ENCODE data around the gene LIAS. TPM values are rescaled to one million over a fixed set of nuclear protein-coding genes. Genes with fewer than 3 reads are reported as not detected.
A peak's percentile ranks its signal among the peaks of the same experiment; 100 is the strongest.
"Not testable (repeated sequence)": the region's sequence is repeated elsewhere in the genome, so short reads cannot be mapped to it uniquely, and the experiment has no call there.

LIAS gene
- total RNA-seq, 2 experiments from 2014 or later: 13.0 to 14.0 TPM

DNA sequence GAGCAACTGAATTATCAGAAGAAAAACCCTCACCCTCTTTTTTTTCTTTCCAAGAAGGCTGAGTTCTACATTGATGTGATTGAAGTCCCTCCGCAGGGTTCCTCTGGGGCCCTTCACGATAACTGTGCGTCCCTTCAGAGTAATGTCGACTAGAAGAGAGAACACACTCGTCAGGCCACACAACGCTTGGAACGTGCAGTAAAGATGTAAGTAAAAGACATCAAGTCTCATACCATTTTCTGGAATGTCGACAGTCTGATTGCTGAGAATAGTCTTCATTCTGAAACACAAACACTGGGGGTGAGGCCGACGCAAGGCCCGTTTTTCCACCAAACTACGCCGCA is 723 bp upstream of the LIAS start:
- H3K27ac Mint-ChIP-seq: peak overlapping the region; percentile 95
- ChIA-PET POLR2A (interaction anchor here (0.7 to 6.4 kb wide), 24 partner anchors 8 to 599 kb away, joined by 3 to 73 read pairs (median 4); partner anchors contain the start of genes N4BP2, PDS5A, RFC1 and SMIM14), CTCF (interaction anchor here (0.6 to 3.8 kb wide), 4 partner anchors 10 to 773 kb away, joined by 3 to 28 read pairs (median 3); no protein-coding TSS in a partner anchor)
- H3K36me3 Mint-ChIP-seq (ENCODE audit: low read depth): peaks cover 51% of the 10 kb centered on the region
- DNase-seq, H3K27me3 Mint-ChIP-seq, H3K9me3 Mint-ChIP-seq: not testable (repeated sequence)
- H3K4me1 Mint-ChIP-seq: peaks cover 48% of the 10 kb centered on the region
- peak overlapping the region; percentile 92 for H3K4me3 Mint-ChIP-seq

DNA sequence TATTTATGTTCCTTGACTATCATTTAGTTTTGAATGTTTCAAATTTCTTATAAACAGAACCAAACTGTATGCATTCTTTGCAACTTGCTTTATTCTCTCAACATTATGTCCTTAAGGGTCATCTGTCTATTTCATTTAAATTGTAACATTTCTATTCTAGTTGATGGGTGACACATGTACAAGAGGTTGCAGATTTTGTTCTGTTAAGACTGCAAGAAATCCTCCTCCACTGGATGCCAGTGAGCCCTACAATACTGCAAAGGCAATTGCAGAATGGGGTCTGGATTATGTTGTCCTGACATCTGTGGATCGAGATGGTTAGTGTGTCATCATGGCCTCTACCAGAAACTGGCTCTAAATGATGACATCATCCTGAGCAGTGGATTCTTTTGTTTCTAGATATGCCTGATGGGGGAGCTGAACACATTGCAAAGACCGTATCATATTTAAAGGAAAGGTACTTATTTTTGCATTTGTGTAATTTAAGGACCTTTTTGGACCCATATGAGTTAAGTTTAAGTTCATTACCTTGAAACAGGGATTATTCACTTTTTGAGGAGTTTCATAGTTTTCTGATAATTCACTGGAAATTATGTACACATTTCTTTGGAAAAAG is 6.1 kb downstream of the LIAS start:
- Mint-ChIP-seq H3K27ac (no peak overlapping the region), H3K4me1 (peaks cover 26% of the 10 kb centered on the region), H3K36me3 (ENCODE audit: low read depth) (peaks cover 18% of the 10 kb centered on the region), H3K27me3 (no peaks in the 10 kb centered on the region), H3K9me3 (no peaks in the 10 kb centered on the region), H3K4me3 (no peak overlapping the region)
- no peak for DNase-seq
- ChIA-PET POLR2A (interaction anchor here (1.5 kb wide), 1 partner anchor 511 kb away, joined by 3 read pairs; no protein-coding TSS in a partner anchor), CTCF (interaction anchor here (0.6 kb wide), 1 partner anchor 420 kb away, joined by 5 read pairs; no protein-coding TSS in a partner anchor)

DNA sequence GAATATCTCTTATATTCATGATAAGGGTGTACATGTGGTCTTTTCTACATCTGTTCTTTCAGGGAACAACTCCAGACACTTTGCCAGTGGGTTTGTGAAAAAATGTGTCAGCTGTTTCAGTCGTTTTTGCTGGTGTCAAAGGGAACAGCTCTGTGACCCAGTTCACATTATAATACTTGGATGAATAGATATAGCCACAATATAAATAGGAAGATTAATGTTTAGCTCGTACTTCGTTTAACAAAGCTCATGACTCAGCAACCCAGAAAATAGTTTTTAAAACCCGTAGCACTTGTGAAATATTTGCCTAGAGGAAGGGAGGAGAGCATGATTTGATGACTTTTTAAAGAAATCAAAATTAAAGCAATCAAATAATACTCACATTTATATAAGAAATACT is 7.9 kb downstream of the LIAS start:
- no peak overlapping the region for H3K27ac Mint-ChIP-seq
- POLR2A ChIA-PET: interaction anchor here (1.1 to 1.3 kb wide), 3 partner anchors 9 to 231 kb away, joined by 3 to 4 read pairs (median 3); partner anchors contain the start of gene UBE2K
- no peaks in the 10 kb centered on the region for H3K9me3 Mint-ChIP-seq
- peaks cover 25% of the 10 kb centered on the region for H3K36me3 Mint-ChIP-seq (ENCODE audit: low read depth)
- no peaks in the 10 kb centered on the region for H3K27me3 Mint-ChIP-seq
- no peak for DNase-seq
- H3K4me3 Mint-ChIP-seq: no peak overlapping the region
- peaks cover 13% of the 10 kb centered on the region for H3K4me1 Mint-ChIP-seq
- CTCF ChIA-PET: no interaction called here

DNA sequence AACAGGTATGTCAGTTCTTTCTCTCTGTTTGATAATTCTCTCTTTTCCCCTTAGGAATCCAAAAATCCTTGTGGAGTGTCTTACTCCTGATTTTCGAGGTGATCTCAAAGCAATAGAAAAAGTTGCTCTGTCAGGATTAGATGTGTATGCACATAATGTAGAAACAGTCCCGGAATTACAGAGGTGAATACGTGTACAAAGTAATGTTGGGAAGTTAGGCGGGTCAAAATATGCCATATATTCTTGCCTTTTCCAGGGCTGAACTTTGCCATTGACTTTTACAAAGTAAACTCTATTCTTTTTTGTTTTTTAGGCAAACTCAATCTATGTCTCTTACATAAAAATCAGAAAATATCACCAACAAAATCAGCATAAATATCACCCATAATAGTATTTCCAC is 8.6 kb downstream of the LIAS start:
- H3K9me3 Mint-ChIP-seq: no peaks in the 10 kb centered on the region

DNA sequence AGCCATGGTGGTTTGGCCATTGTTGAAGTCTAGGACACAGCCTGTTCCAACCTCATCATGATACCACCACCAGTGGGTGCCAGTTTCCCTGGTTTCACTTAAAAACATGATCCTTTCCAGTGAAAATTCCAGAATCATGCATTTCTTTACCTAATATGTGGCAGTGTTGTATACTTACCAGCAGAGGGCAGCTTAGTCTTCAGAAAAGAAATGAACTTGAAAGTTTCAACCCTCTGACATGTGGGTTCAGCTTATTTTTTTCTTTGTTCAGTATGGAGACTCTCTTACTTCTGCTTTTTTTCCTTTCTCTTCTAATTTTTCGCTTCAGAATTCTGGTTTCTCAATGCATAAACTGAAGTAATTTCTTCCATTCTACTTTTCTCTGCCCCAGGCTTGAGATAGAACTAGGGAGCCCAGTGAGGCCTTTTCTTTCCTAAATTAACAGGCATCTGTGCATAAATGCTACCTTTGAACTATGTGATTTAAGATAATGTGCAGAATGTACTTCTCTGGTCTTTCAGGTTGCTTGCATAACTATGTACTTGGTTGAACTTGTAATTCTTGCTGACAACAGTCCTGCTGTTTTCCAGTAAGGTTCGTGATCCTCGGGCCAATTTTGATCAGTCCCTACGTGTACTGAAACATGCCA is 10.7 kb downstream of the LIAS start:
- no peaks in the 10 kb centered on the region for H3K27me3 Mint-ChIP-seq
- peaks cover 12% of the 10 kb centered on the region for H3K4me1 Mint-ChIP-seq
- peaks cover 20% of the 10 kb centered on the region for H3K36me3 Mint-ChIP-seq (ENCODE audit: low read depth)
- no peaks in the 10 kb centered on the region for H3K9me3 Mint-ChIP-seq
- no peak for DNase-seq
- H3K27ac Mint-ChIP-seq: peak overlapping the region; percentile 38
- ChIA-PET POLR2A (interaction anchor here (0.6 to 3.8 kb wide), 11 partner anchors 11 to 587 kb away, joined by 3 to 24 read pairs (median 3); partner anchors contain the start of genes LIAS, N4BP2, PDS5A and RPL9), CTCF (interaction anchor here (0.7 to 2.3 kb wide), 24 partner anchors 10 to 710 kb away, joined by 3 to 28 read pairs (median 5); partner anchors contain the start of genes LIAS, PDS5A, RPL9 and SMIM14)
- no peak overlapping the region for H3K4me3 Mint-ChIP-seq

More for the DNA sequence above, 8.6 kb downstream of the LIAS start:
- ChIA-PET POLR2A (interaction anchor here (1.2 to 1.3 kb wide), 2 partner anchors 9 to 230 kb away, joined by 3 to 4 read pairs; partner anchors contain the start of gene UBE2K), CTCF (no interaction called here)
- DNase-seq: no peak
- no peak overlapping the region for H3K27ac Mint-ChIP-seq
- no peak overlapping the region for H3K4me3 Mint-ChIP-seq
- H3K27me3 Mint-ChIP-seq: no peaks in the 10 kb centered on the region
- H3K4me1 Mint-ChIP-seq: peaks cover 13% of the 10 kb centered on the region
- H3K36me3 Mint-ChIP-seq (ENCODE audit: low read depth): peaks cover 25% of the 10 kb centered on the region

DNA sequence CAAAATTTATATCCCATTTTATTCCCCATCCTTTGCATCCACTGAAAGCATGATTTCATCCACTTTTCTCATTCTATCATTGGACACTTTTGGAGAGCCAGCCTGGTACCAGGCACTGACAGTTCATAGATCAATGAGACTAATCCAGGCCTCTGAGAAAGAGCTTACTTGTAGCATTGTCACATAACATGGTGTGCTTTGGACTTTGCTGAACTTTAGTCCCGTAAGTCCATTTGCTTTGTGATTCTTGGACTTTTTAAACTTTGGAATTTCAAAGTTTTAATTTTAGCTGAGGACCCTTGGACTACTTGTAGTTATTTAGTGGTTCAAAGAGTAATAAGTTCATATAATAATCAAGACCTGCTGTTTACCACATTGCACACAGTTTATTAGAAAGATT is 11.5 kb downstream of the LIAS start:
- Mint-ChIP-seq H3K4me1 (peaks cover 6% of the 10 kb centered on the region), H3K27me3 (no peaks in the 10 kb centered on the region), H3K4me3 (no peak overlapping the region), H3K27ac (no peak overlapping the region), H3K9me3 (no peaks in the 10 kb centered on the region), H3K36me3 (ENCODE audit: low read depth) (peaks cover 14% of the 10 kb centered on the region)
- ChIA-PET POLR2A (interaction anchor here (3.8 kb wide), 1 partner anchor 11 kb away, joined by 24 read pairs; the partner anchor contains the start of genes LIAS and RPL9), CTCF (interaction anchor here (2.1 to 2.3 kb wide), 2 partner anchors 11 to 505 kb away, joined by 11 to 28 read pairs; partner anchors contain the start of genes LIAS and RPL9)
- DNase-seq: no peak

DNA sequence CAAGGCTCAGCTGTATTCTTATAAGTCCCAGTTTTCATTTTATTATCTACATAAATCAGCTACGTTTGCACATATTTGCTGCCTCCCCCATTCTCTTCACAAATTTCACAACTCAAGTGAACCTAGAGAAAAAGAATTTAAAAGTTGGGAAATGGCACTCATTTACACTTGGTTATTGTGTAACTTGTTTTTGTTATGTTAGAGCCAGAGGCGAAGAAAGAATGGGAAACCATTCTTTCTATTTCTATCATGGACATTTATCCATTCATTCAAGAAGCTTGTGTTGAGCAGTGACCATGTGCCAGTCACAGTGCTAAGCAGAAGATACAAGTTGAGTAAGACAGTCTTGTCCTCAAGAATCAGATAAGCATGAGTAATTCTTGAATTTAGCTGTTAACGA is 13.5 kb downstream of the LIAS start:
- Mint-ChIP-seq H3K4me3 (no peak overlapping the region), H3K4me1 (peaks cover 6% of the 10 kb centered on the region), H3K36me3 (ENCODE audit: low read depth) (peaks cover 12% of the 10 kb centered on the region), H3K9me3 (no peaks in the 10 kb centered on the region), H3K27me3 (no peaks in the 10 kb centered on the region), H3K27ac (no peak overlapping the region)
- ChIA-PET CTCF (no interaction called here), POLR2A (no interaction called here)
- no peak for DNase-seq

DNA sequence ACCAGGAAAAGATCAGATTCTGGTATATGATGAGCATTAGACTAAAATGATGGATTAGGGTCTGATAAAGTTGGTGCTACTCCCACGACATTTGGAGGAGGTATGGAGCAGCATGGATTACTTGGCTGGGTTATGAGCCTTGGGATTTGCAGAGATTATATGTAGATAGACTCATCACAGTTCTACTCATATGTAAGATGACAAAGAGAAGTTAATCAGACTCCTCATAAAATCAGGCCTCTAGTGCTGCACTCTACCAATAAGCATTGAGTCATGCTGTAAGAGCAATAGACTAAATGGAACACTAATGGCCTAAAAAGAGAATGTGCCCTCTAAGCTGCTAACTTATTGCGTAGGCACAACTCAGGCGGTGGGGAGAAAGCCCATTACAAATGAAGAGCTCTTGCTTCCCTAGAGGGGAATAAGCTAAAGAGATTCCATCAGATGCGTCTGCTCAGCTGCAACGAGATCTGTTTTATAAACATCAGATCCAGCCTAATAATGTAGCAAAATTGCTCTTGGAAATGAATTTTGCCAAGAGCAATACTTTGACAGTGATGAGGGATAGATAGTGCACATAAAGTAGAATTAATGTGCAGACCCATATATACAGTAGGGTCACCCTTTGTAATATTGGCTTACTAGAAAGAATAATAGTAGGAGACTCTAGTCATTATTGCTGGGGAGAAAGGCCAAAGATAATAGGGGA is 17.5 kb downstream of the LIAS start:
- ChIA-PET POLR2A (no interaction called here), CTCF (no interaction called here)
- no peak for DNase-seq
- H3K9me3 Mint-ChIP-seq: no peaks in the 10 kb centered on the region
- no peaks in the 10 kb centered on the region for H3K4me1 Mint-ChIP-seq
- H3K27me3 Mint-ChIP-seq: no peaks in the 10 kb centered on the region
- H3K27ac Mint-ChIP-seq: no peak overlapping the region
- peaks cover 4% of the 10 kb centered on the region for H3K36me3 Mint-ChIP-seq (ENCODE audit: low read depth)
- no peak overlapping the region for H3K4me3 Mint-ChIP-seq

DNA sequence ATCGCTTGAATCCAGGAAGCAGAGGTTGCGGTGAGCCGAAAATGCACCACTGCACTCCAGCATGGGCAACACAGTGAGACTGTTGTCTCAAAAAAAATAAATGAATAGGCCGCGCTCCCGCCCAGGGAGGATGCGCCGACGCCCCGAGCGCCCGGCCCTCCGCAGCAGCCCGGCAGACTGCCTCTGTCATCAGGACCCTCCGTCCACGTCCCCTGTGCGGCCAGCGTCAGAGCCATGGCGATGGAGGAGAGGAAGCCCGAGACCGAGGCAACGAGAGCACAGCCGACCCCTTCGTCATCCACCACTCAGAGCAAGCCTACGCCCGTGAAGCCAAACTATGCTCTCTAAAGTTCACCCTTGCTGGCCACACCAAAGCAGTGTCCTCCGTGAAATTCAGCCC is 21.4 kb downstream of the LIAS start:
- no peaks in the 10 kb centered on the region for H3K4me1 Mint-ChIP-seq
- CTCF ChIA-PET: interaction anchor here (1.7 kb wide), 1 partner anchor 11 kb away, joined by 7 read pairs; no protein-coding TSS in a partner anchor
- no peaks in the 10 kb centered on the region for H3K9me3 Mint-ChIP-seq
- no peaks in the 10 kb centered on the region for H3K36me3 Mint-ChIP-seq (ENCODE audit: low read depth)
- no peaks in the 10 kb centered on the region for H3K27me3 Mint-ChIP-seq
- H3K27ac Mint-ChIP-seq: no peak overlapping the region
- DNase-seq: no peak
- no peak overlapping the region for H3K4me3 Mint-ChIP-seq
- POLR2A ChIA-PET: interaction anchor here (1.2 kb wide), 1 partner anchor 11 kb away, joined by 3 read pairs; no protein-coding TSS in a partner anchor

DNA sequence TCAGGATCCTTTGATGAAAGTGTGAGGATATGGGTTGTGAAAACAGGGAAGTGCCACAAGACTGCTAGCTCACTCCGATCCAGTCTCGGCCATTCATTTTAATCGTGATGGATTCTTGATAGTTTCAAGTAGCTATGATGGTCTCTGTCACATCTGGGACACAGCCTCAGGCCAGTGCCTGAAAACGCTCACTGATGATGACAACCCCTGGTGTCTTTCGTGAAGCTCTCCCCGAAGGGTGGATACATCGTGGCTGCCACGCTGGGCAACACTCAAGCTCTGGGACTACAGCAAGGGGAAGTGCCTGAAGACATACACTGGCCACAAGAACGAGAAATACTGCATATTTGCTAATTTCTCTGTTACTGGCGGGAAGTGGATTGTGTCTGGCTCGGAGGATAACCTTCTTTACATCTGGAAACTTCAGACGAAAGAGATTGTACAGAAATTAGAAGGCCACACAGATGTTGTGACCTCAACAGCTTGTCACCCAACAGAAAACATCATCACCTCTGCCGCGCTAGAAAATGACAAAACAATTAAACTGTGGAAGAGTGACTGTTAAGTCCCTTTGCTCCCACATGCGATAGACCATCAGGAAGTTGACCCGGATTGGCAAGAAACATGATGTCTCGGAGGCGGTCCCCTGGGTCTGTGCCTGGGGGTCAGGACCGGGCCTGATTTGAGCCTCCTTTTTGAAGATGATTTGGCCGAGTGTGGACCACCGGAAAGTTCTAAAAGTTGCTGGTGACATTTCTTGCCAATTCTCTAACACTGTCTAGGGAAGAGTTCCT is 22.2 kb downstream of the LIAS start:
- no peak for DNase-seq
- H3K27me3 Mint-ChIP-seq: no peaks in the 10 kb centered on the region
- H3K4me3 Mint-ChIP-seq: no peak overlapping the region
- no peaks in the 10 kb centered on the region for H3K9me3 Mint-ChIP-seq
- H3K27ac Mint-ChIP-seq: no peak overlapping the region
- POLR2A ChIA-PET: interaction anchor here (1.2 kb wide), 1 partner anchor 12 kb away, joined by 3 read pairs; no protein-coding TSS in a partner anchor
- H3K36me3 Mint-ChIP-seq (ENCODE audit: low read depth): no peaks in the 10 kb centered on the region
- CTCF ChIA-PET: interaction anchor here (1.7 kb wide), 1 partner anchor 12 kb away, joined by 7 read pairs; no protein-coding TSS in a partner anchor
- no peaks in the 10 kb centered on the region for H3K4me1 Mint-ChIP-seq

DNA sequence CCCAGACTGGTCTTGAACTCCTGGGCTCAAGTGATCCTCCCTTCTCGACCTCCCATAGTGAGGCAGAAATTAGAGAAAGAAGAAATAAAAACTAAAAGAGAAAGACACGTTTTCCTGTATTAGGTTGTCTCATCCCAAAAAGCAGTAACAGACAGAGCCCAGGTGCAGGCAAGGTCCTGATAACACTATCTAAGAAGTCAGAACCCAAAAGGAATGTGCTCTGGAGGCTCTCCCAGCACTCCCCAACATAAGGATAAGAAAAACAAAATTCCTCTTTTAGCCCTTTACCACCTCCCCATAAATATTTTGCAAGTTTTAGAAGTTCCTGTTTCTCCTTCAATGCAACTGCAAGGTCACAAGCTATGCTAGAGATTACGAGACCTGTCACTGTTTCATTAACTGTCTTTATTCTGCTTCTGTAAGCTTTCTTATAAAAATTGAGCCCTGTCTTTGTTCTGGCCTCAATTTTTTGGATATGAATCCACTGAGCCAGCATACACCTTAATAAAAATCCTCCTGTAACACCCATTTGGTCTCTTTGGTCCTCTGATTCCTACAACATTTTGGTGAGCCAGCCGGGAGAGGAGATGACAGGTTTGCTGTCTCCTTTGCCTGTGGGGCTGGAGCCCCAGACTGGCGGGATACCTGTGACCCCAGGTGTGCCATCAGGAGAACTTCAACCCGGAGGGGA is 25.9 kb downstream of the LIAS start:
- POLR2A ChIA-PET: no interaction called here

More for the DNA sequence above, 25.9 kb downstream of the LIAS start:
- H3K4me1 Mint-ChIP-seq: no peaks in the 10 kb centered on the region
- no peak overlapping the region for H3K4me3 Mint-ChIP-seq
- H3K9me3 Mint-ChIP-seq: no peaks in the 10 kb centered on the region
- no peak for DNase-seq
- no peaks in the 10 kb centered on the region for H3K27me3 Mint-ChIP-seq
- CTCF ChIA-PET: interaction anchor here (2.5 kb wide), 1 partner anchor 16 kb away, joined by 6 read pairs; no protein-coding TSS in a partner anchor
- no peaks in the 10 kb centered on the region for H3K36me3 Mint-ChIP-seq (ENCODE audit: low read depth)
- no peak overlapping the region for H3K27ac Mint-ChIP-seq
